Posterior cingulate gyrus (tissue), 11 donors: Measurements from ENCODE around the gene POLE3.
A peak's percentile ranks its signal among the peaks of the same experiment; 100 is the strongest.
"Not testable (repeated sequence)": the region's sequence is repeated elsewhere in the genome, so short reads cannot be mapped to it uniquely, and the experiment has no call there.

Experiments used
- DNase-seq, 10 donors: peaks; one replicate each; pipeline versions ENCODE4 v3.0.0 to v3.0.0-alpha.2; 2020 to 2021; ENCODE audit warnings: mixed read lengths in 3 of 10
- intact Hi-C: fragments of 100-400 bp; cut with DNase I; formaldehyde crosslinking; loops from one replicate; pipeline ENCODE4 v1.15.1; 2023

POLE3 gene, protein sequence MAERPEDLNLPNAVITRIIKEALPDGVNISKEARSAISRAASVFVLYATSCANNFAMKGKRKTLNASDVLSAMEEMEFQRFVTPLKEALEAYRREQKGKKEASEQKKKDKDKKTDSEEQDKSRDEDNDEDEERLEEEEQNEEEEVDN

DNA sequence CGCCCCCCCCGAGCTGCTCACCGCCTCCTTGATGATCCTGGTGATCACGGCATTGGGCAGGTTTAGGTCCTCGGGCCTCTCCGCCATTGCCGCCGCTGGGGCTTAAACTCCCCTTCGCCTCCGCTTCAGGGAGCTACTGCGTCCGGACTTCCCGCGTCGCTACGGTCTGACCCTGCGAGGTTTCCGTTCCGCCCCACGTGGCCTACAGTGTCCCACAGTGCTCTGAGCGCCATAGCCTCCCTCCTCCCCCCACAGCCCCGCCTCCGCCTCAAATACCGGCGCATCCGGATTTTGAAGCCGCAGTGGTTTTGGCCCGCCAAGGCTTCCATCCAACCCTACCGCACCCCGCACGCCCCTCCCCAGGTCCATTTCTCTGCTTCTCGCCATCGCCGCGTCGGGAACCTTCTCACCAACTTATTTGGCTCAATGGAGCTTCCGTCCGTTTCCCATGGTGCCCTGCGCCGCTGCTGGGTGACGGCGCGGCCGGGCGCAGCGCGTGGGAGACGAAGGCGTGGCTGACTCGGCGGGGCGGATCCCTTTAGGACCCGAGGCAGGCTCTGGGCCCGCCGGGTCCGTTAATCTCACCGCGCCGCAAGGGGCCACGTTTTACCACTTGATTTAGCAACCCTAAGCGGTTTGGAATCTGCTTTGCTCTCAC is at the start of gene POLE3, which contains the start of gene C9orf43:
TSS of gene POLE3 (minus strand) at position 469 of the 658 bp plus-strand sequence. CDS start at position 87, 382 bp downstream.
TSS of gene C9orf43 (plus strand) at position 541 of the 658 bp plus-strand sequence. CDS start 2,747 bp downstream, outside the sequence.
- DNase-seq = peak; percentile 88 to 99 (median 92)
- intact Hi-C loops = loop anchor here (1.0 to 10.0 kb wide), 3 partner anchors 9 to 356 kb away; partner anchors contain the start of genes ALAD, WDR31 and ZFP37

DNA sequence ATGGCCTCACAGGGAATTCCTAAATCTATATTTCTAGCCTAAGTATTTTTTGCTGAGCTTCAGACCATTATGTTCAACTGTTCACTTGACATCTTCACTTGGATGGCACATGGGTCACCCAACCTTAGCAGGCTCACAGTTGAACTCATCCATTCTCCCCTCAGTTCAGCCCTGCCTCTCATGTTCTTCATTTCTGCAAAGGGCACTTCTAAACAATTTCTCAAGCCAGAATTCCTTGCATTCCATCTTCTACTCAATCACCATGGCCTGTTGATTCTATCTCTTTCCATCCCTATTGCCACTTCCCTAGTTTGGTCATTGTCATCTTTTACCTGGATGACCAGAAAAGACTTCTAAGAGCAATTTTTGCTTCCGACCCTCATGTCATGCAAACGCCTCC is 45.8 kb upstream of the POLE3 start:
- no peak for DNase-seq
- intact Hi-C loops = no loop called here

DNA sequence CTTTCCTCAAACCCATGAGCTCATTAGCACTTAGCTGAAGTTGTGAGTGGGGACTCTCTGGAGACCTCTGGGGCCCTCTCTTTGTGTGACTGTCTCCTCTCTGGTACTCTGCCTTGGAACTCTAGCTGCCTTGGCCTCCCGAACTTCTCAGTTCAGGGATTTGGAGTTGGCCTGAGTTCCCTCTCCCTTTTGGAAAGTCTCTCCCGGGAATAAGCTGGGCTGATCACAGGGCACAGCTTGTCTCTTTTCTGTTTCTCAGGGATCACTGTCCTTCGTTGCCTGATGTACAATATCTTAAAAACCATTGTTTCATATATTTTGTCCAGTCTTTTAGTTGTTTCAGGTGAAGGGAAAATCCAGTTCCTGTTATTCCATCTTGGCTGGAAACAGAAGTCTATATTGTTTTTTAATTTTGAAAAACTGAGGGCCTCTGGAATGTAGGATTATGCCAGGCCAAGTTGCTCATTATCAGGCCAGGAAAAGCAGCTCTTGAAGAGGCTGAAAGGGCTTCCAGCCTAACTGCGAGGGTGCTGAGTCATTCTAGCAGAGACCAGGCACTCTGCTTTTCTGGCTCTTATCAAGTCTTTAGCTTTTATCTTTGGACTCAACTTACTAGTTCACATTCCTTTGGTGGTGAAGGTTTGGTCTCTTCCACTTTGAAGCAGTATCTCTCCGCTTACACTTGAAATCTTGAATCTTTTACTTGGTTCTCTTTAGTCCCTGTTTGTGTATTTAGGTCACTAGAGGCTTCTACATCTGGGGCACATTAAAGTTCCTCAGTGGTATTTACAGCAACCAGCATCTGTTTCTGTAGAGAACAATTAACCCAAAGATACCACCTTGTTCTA is 44.7 kb upstream of the POLE3 start:
- intact Hi-C loops = no loop called here
- DNase-seq = no peak

DNA sequence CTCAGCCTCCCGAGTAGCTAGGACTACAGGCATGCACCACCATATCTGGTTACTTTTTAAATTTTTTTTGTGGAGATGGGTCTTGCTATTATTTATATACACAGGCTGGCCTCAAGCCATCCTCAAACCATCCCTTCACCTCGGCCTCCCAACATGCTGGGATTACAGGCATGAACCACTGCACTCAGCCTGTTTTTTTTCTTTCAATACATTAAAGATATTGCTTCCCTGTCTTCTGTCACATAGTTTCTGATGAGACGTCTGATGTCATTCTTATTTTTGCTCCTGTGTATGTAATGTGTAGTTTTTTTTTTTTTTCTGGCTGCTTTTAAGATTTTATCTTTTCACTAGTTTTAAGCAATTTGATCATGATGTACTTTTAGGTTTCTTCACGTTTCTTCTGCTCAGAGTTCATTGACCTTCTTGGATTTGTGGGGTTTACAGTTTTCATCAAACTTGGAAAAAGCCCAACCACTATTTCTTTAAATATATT is 41.7 kb upstream of the POLE3 start:
- intact Hi-C loops = no loop called here
- no peak for DNase-seq

DNA sequence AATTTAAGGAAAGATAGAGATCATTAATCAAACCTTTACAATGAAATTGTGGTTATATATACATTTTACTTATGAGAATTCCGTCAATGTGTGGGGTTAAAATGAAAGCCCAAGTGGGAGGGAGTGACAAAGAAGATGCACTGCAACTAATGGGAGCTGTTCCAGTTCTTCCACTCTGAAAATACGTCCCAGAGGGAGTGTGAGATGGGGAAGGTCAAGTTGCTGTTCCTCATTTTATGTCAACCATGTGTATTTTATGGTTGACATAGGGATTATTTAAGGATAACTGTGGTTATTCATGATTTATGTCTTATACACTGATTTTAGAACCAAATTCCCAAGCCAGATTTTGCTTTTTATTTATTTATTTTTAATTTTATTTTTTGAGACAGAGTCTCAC is 38.9 kb upstream of the POLE3 start:
- intact Hi-C loops = no loop called here
- no peak for DNase-seq

DNA sequence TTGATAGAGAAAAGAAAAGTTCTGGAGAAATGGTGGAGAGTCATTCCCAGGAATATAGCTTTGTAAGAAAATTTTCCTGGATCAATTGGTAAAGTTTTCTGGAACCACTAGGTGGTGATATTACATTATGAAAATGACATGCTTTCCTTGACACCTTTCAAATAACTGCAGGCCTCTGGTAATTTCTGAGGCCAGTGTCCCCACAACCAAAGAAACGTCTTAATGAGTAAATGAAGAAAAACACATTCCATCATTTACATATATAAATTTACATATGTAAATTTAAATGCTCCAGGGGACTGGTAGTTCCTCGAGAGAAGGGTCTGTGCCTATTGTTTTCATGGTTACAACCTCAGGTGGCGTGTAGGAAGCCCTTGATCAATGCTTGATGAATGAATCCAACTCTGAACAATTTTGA is 35.9 kb upstream of the POLE3 start:
- intact Hi-C loops = loop anchor here (2.0 kb wide), 3 partner anchors 136 to 212 kb away; no protein-coding TSS in a partner anchor
- DNase-seq = no peak

DNA sequence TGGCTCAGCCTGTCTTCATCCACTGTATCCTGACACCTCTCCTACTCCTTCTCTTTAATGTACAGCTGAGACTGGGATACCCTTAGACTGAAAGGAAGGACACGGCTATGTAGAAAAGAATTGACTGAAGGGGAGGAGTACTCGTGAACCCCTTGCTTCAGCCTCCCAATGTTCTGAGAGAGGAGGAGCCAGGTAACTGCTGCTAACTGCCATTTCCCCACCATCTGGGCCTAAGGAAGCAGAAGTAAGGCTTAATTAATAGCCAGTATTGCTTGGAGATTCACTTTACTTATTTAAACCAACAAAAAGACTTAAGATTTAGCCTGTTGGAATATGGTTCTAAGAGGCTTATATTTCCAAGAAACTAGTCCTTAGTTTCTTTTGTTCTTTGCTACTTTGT is 34.3 kb upstream of the POLE3 start:
- no peak for DNase-seq
- intact Hi-C loops = no loop called here

DNA sequence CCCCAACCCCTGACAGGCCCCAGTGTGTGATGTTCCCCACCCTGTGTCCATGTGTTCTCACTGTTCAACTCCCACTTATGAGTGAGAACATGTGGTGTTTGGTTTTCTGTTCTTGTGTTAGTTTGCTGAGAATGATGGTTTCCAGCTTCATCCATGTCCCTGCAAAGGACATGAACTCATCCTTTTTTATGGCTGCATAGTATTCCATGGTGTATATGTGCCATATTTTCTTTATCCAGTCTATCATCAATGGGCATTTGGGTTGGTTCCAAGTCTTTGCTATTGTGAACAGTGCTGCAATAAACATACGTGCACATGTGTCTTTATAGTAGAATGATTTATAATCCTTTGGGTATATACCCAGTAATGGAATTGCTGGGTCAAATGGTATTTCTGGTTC is 27.2 kb upstream of the POLE3 start:
- DNase-seq, intact Hi-C loops: not testable (repeated sequence)

DNA sequence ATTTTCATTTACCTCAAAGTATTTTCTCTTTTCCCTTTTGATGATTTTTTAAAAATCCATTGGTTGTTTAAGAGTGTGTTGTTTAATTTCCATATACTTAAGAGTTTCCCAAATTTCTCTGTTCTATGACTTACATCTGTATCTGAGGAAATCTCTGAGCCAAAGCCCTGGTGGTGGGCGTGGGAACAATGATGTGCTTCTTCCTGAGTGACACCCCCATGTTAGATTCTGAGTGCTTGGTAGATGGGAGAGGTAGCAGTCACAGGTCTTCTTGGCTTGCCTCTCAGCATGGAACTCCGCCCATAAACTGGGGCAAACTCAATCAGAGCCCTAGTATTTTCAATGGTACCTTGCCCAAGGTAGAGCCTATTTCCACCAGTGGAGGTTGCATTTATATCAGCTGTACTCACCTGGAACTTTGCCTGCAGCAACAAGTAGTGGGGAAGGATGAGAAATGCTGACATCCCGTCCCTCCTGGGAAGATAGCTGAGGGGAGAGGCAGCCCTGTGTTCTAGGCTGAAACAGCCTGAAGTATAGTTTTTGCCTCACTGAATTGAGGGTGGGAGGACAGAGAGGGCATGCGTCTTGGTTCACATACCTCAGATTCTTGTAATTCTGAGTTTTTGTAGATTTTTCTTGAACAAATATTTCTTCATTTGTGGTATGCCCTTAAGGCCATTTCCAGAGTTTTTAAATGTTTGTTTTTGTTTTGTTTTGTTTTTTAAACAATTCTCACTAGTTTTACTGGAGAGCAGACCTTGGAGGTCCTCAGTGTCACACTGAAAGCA is 26.4 kb upstream of the POLE3 start:
- DNase-seq = no peak
- intact Hi-C loops = no loop called here

DNA sequence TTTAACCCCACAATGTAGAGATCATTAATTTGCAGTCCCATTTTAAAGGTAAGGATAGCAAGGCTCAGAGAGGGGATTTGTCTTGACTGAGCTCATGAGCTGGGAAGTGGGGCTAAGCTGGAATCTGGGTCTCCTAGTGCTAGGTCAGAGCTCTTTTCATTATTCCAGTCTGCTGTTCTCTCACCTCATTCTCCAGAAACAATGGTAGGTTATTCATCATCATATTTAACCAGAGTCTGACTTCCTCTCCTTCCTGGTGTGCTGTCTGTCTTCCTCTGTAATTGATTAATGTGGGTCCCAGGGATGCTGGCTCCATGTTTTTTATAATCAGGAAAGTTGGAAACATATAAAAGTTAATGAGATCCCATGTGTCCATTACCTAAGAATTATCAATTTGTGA is 20.7 kb upstream of the POLE3 start:
- DNase-seq = no peak
- intact Hi-C loops = no loop called here

DNA sequence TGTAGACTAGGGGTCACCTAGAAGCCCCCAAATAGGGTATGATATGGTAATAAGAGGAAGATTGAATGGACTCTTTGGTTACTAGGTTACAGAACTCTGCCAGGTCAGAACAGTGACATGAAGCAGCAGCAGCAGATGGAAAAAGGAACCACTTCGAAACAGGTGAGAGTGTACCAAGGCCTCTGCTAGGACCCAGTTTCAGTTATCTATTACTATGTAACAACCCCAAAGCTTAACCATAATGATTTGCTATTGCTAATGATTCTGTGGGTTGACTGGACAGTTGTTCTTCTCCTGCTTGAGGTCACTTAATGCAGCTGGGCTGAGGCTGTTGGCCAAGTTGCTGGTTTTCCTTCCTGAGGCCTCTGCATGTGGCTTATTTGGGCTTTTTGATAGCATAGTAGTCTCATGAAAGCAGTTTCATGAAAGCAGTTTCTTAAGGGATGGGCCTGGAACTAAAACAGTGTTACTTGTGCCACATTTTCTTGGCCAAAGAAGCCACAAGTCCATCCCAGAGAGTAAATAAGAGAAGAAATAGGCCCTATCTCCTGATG is 17.7 kb upstream of the POLE3 start:
- intact Hi-C loops = no loop called here
- DNase-seq = no peak

DNA sequence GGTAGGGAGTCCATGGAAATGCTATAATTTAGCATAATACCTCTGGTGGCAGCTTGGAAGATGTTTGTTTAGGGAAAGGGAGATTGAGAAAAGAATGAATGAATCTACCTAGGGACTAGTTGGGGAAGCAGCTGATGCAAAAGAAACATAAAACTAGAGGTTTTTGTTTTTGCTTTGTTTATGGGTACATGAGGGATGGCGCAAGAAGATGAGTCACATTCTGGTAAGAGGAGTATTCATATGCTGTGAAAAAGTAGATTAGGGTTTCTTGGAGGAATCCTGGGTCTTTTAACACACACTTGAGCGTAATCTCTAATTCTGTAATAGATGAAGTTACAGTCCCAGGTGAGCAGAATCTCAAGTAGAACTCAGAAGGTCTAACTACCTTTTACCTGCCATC is 17.2 kb upstream of the POLE3 start:
- intact Hi-C loops = no loop called here
- no peak for DNase-seq

DNA sequence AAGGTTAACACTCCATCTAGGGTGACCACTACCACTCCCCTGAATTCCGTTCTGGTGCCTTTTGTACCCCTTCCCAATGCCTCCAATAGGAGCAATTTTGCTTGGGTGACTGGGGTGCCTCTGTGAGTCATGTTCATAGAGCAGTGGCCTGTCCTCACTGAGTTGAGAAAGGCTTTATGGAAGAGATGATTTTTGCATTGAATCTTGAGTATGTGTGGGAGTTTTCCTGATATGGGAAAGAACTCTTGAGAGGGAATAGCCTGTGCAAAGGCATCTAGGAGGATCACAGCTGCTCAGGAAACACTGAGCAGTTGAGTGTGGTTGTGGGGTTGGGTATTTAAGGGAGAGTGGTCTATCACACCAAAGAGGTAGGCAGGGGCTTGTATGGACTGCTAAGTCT is 16.2 kb upstream of the POLE3 start:
- intact Hi-C loops = no loop called here
- peak in 1 of 10 donors; percentile 21 for DNase-seq

DNA sequence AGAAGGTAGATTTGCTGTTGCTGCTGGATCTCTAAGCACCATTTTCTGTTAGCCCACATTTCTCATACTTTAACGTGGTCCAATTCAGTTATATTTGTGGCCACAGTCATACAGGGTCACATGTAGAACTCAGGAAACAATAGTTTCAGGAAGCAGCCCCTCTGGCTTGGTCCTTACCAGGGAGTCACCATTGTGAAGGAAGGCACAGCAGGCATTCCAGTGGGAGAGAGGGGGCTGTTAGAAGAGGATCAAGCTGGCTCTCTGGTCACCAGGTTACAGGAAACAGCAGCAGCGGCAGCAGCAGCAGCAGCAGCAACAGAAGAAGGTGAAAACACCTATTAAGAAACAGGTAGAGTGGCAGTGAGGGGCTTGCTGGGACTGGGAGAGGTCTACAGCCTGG is 14.6 kb upstream of the POLE3 start:
- intact Hi-C loops = no loop called here
- peak in 1 of 10 donors; percentile 22 for DNase-seq

DNA sequence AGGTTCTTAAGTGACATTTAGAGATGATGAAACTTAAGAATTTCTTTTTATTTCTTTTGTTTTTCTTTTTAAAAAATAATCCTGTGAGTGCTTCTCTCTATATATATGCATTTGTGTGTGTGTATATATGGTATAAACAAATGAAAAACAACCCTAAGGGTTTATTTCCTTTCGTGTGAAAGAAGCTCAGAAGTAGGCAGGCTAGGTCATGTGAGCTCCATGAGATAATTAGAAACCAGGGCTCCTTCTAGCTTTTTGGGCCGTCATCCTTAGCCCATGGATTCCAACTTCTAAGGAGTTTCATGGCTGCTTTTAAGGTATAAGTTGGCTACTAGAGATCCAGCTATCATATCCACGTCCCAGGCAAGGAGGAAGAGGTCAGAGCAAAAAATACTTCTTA is 11.3 kb upstream of the POLE3 start:
- intact Hi-C loops = no loop called here

DNA sequence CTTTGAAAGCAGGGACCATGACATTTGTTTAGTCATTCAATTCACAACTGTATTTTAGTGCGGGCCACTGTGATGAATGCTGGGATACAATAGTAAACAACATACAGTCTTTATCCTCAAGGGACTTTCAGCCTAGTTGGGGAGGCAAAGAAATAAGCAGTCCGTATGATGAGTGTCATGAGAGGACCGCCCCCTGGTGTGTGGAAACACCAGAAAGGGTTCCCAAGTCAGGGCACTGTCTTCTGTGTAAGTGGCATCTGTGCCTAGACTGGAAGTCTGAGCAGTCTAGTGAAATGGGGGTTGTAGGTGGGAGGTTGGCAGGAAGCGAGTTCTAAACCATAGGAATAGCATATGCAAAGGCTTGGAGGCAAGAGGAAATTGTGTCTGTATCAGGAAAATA is 6.9 kb upstream of the POLE3 start:
- peak in 1 of 10 donors; percentile 9 for DNase-seq
- intact Hi-C loops = loop anchor here (10.0 kb wide), 1 partner anchor 363 kb away; the partner anchor contains the start of gene ZFP37

More for the DNA sequence above, 11.3 kb upstream of the POLE3 start:
- no peak for DNase-seq

DNA sequence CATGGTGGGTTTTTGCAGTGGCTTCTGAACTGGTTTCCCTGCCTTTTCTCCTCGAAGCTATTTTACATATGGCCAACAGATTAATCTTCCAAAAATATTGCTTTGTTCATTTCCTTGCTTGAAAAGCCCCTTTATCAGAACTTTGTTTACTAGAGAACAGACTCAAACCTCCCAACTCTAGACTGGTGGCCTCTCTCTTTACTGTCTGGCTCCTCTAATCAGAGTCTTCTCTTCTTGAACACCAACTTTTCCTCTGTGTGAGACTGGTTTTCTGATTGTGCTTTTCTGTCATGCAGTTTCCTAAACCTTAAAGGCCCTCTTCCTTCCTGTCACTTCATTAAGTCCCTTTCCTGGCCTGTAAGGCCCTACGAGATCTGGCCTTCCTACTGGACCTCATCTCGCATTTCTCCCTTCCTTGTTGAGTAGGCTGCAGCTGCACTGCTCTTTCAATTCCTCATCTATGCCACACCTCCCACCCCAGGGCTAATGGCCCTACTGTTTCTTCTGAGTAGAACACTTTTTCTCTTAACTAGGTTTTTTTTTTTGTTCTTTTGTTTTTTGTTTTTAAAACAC is 5.8 kb upstream of the POLE3 start:
- intact Hi-C loops = loop anchor here (10.0 kb wide), 1 partner anchor 361 kb away; the partner anchor contains the start of gene ZFP37

DNA sequence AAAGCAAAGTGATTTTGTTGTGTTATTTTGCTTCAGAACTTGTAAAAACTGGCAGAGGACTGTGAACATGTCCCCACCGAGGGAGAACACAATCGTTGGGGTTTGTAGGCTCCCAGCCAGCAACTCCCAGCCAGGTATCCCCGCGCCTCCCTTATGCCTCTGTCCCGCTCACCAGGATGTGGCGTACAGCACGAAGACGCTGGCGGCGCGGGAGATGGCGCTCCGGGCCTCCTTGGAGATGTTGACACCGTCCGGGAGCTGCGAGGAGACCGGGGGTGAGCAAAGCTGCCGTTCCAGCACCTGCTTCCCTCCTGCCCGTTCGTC is 630 bp downstream of the POLE3 start:
- intact Hi-C loops = loop anchor here (1.0 to 10.0 kb wide), 3 partner anchors 9 to 355 kb away; partner anchors contain the start of genes ALAD, WDR31 and ZFP37
- DNase-seq = no peak

More for the DNA sequence above, 5.8 kb upstream of the POLE3 start:
- DNase-seq = no peak

DNA sequence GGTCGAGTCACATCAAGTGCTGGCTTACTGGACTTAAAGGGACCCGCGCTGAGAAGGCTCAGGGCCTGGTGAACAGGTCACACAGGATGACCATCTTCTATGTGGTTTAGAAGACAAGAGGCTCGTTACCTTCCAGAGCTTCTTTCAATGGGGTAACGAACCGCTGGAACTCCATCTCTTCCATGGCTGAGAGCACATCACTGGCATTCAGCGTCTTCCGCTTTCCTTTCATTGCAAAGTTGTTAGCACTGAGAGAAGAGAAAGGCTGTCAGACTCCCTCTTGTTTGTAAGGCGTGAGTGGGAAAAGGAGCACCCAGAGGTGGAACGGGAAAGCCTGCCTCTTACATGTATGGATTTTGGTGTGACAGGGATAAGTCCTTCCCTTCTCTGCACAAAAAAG is 994 bp downstream of the POLE3 start:
- DNase-seq = peak in 1 of 10 donors; percentile 29
- intact Hi-C loops = no loop called here
